Measurements from ENCODE around the gene SLC39A11.

Gene SLC39A11, protein sequence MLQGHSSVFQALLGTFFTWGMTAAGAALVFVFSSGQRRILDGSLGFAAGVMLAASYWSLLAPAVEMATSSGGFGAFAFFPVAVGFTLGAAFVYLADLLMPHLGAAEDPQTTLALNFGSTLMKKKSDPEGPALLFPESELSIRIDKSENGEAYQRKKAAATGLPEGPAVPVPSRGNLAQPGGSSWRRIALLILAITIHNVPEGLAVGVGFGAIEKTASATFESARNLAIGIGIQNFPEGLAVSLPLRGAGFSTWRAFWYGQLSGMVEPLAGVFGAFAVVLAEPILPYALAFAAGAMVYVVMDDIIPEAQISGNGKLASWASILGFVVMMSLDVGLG

GRCh38 chr17:73092523-73093135, at the start of gene SLC39A11:
Gene SLC39A11, minus strand, starts transcription at chr17:73092688. Its CDS starts 3,924 bp downstream, at chr17:73088764.
- Histone ChIP-seq H3K27ac (ENCODE audit: low read depth, low read length) (peak within 1 kb of the TSS; percentile 54), H3K4me1 (ENCODE audit: control insufficient read depth in 5 of 5, insufficient read depth in 5 of 5, low read length in 5 of 5) (peaks cover 4 to 50% (median 46%) of the 10 kb centered on the region in 5 donors), H3K9ac (ENCODE audit: low read length in 5 of 5) (peak within 1 kb of the TSS; percentile 28 to 77 (median 64)), H3K9me3 (ENCODE audit: control insufficient read depth in 5 of 5, low read length in 5 of 5) (no peaks in the 10 kb centered on the region), H3K4me3 (ENCODE audit: low read depth in 1 of 5, low read length in 5 of 5) (peak within 1 kb of the TSS; percentile 78 to 93 (median 83)), H3K36me3 (ENCODE audit: control insufficient read depth in 5 of 5, insufficient read depth in 5 of 5, low read length in 5 of 5) (peaks cover 0 to 10% (median 8%) of the 10 kb centered on the region in 5 donors), H3K27me3 (ENCODE audit: control insufficient read depth in 5 of 5, insufficient read depth in 4 of 5, low read length in 5 of 5) (no peaks in the 10 kb centered on the region)

- Histone ChIP-seq H3K4me1 (ENCODE audit: control insufficient read depth in 5 of 5, insufficient read depth in 5 of 5, low read length in 5 of 5) (peaks cover 0 to 5% (median 0%) of the 10 kb centered on the region in 5 donors), H3K27ac (ENCODE audit: low read depth, low read length) (no peak overlapping the region), H3K27me3 (ENCODE audit: control insufficient read depth in 5 of 5, insufficient read depth in 4 of 5, low read length in 5 of 5) (peaks cover 0 to 7% (median 0%) of the 10 kb centered on the region in 5 donors)
Observed at GRCh38 chr17:73141411-73141810, 48.9 kb upstream of the SLC39A11 start.

DNA sequence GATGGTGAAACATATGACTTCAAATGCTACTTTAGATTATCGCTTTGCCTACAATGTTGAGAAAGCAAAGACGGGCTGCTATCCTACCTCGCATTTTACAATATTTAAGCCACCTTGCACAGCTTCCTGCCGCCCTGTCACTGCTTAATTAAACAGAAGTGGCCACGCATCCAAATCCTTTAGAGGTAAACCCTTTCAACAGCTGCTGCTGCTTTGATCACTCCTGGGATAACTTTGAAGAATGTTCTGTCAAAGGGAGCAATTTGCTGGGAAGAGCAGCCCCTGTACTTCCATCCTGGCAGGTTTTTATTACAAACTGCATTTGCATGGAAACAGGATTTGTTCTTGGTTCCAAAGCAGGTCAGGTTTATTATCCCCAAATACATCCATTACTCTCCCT, 48.1 kb upstream of the SLC39A11 start:
- Histone ChIP-seq H3K9ac (ENCODE audit: low read length in 5 of 5) (no peak overlapping the region), H3K27ac (ENCODE audit: low read depth, low read length) (no peak overlapping the region), H3K4me3 (ENCODE audit: low read depth in 1 of 5, low read length in 5 of 5) (no peak overlapping the region), H3K4me1 (ENCODE audit: control insufficient read depth in 5 of 5, insufficient read depth in 5 of 5, low read length in 5 of 5) (peaks cover 0 to 5% (median 0%) of the 10 kb centered on the region in 5 donors), H3K36me3 (ENCODE audit: control insufficient read depth in 5 of 5, insufficient read depth in 5 of 5, low read length in 5 of 5) (no peaks in the 10 kb centered on the region), H3K9me3 (ENCODE audit: control insufficient read depth in 5 of 5, low read length in 5 of 5) (peaks cover 0 to 10% (median under 1%) of the 10 kb centered on the region in 5 donors), H3K27me3 (ENCODE audit: control insufficient read depth in 5 of 5, insufficient read depth in 4 of 5, low read length in 5 of 5) (peaks cover 0 to 7% (median 0%) of the 10 kb centered on the region in 5 donors)

More at GRCh38 chr17:73141411-73141810, 48.9 kb upstream of the SLC39A11 start:
- no peak overlapping the region for H3K4me3 ChIP-seq (ENCODE audit: low read depth in 1 of 5, low read length in 5 of 5)
- no peaks in the 10 kb centered on the region for H3K36me3 ChIP-seq (ENCODE audit: control insufficient read depth in 5 of 5, insufficient read depth in 5 of 5, low read length in 5 of 5)
- H3K9me3 ChIP-seq (ENCODE audit: control insufficient read depth in 5 of 5, low read length in 5 of 5) = peaks cover 0 to 15% (median 5%) of the 10 kb centered on the region in 5 donors
- H3K9ac ChIP-seq (ENCODE audit: low read length in 5 of 5) = no peak overlapping the region

GRCh38 chr17:73139296-73139695, 46.8 kb upstream of the SLC39A11 start:
- Histone ChIP-seq H3K4me3 (ENCODE audit: low read depth in 1 of 5, low read length in 5 of 5) (no peak overlapping the region), H3K27ac (ENCODE audit: low read depth, low read length) (no peak overlapping the region), H3K9me3 (ENCODE audit: control insufficient read depth in 5 of 5, low read length in 5 of 5) (no peaks in the 10 kb centered on the region), H3K36me3 (ENCODE audit: control insufficient read depth in 5 of 5, insufficient read depth in 5 of 5, low read length in 5 of 5) (no peaks in the 10 kb centered on the region), H3K9ac (ENCODE audit: low read length in 5 of 5) (no peak overlapping the region), H3K27me3 (ENCODE audit: control insufficient read depth in 5 of 5, insufficient read depth in 4 of 5, low read length in 5 of 5) (peaks cover 0 to 7% (median 0%) of the 10 kb centered on the region in 5 donors), H3K4me1 (ENCODE audit: control insufficient read depth in 5 of 5, insufficient read depth in 5 of 5, low read length in 5 of 5) (peaks cover 0 to 5% (median 1%) of the 10 kb centered on the region in 5 donors)

- Histone ChIP-seq H3K36me3 (ENCODE audit: control insufficient read depth in 5 of 5, insufficient read depth in 5 of 5, low read length in 5 of 5) (no peaks in the 10 kb centered on the region), H3K9me3 (ENCODE audit: control insufficient read depth in 5 of 5, low read length in 5 of 5) (no peaks in the 10 kb centered on the region), H3K9ac (ENCODE audit: low read length in 5 of 5) (no peak overlapping the region), H3K4me1 (ENCODE audit: control insufficient read depth in 5 of 5, insufficient read depth in 5 of 5, low read length in 5 of 5) (peaks cover 0 to 5% (median 3%) of the 10 kb centered on the region in 5 donors), H3K27ac (ENCODE audit: low read depth, low read length) (no peak overlapping the region), H3K4me3 (ENCODE audit: low read depth in 1 of 5, low read length in 5 of 5) (no peak overlapping the region), H3K27me3 (ENCODE audit: control insufficient read depth in 5 of 5, insufficient read depth in 4 of 5, low read length in 5 of 5) (peaks cover 0 to 7% (median 0%) of the 10 kb centered on the region in 5 donors)
Observed at GRCh38 chr17:73138541-73139138, 46.2 kb upstream of the SLC39A11 start.

GRCh38 chr17:73137376-73137775, 44.9 kb upstream of the SLC39A11 start:
- no peak overlapping the region for H3K9ac ChIP-seq (ENCODE audit: low read length in 5 of 5)

DNA sequence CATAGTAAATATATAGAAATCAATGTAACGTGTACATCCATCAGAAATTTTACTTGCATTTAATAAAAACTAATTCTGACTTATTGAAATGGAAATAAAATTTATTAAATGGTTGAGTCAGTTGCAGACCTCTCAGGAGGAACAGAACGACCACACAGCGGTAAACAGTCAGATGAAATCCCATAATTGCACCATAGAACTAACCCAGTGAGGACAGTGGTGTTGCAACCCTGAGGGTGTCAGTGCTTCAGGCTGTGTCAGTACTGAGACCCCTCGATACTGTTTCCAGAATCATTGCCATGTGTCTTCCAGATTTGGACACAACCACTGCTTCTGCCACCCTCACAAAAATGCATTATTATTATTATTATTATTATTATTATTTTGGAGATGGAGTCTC, 43.3 kb upstream of the SLC39A11 start:
- Histone ChIP-seq H3K9me3 (ENCODE audit: control insufficient read depth in 5 of 5, low read length in 5 of 5) (no peaks in the 10 kb centered on the region), H3K36me3 (ENCODE audit: control insufficient read depth in 5 of 5, insufficient read depth in 5 of 5, low read length in 5 of 5) (no peaks in the 10 kb centered on the region), H3K9ac (ENCODE audit: low read length in 5 of 5) (no peak overlapping the region), H3K4me3 (ENCODE audit: low read depth in 1 of 5, low read length in 5 of 5) (no peak overlapping the region), H3K27ac (ENCODE audit: low read depth, low read length) (no peak overlapping the region), H3K4me1 (ENCODE audit: control insufficient read depth in 5 of 5, insufficient read depth in 5 of 5, low read length in 5 of 5) (peaks cover 0 to 5% (median 3%) of the 10 kb centered on the region in 5 donors), H3K27me3 (ENCODE audit: control insufficient read depth in 5 of 5, insufficient read depth in 4 of 5, low read length in 5 of 5) (peaks cover 0 to 5% (median 0%) of the 10 kb centered on the region in 5 donors)

More at GRCh38 chr17:73137376-73137775, 44.9 kb upstream of the SLC39A11 start:
- Histone ChIP-seq H3K27me3 (ENCODE audit: control insufficient read depth in 5 of 5, insufficient read depth in 4 of 5, low read length in 5 of 5) (peaks cover 0 to 7% (median 0%) of the 10 kb centered on the region in 5 donors), H3K9me3 (ENCODE audit: control insufficient read depth in 5 of 5, low read length in 5 of 5) (no peaks in the 10 kb centered on the region), H3K36me3 (ENCODE audit: control insufficient read depth in 5 of 5, insufficient read depth in 5 of 5, low read length in 5 of 5) (no peaks in the 10 kb centered on the region), H3K4me3 (ENCODE audit: low read depth in 1 of 5, low read length in 5 of 5) (no peak overlapping the region), H3K27ac (ENCODE audit: low read depth, low read length) (no peak overlapping the region), H3K4me1 (ENCODE audit: control insufficient read depth in 5 of 5, insufficient read depth in 5 of 5, low read length in 5 of 5) (peaks cover 0 to 5% (median 3%) of the 10 kb centered on the region in 5 donors)

DNA sequence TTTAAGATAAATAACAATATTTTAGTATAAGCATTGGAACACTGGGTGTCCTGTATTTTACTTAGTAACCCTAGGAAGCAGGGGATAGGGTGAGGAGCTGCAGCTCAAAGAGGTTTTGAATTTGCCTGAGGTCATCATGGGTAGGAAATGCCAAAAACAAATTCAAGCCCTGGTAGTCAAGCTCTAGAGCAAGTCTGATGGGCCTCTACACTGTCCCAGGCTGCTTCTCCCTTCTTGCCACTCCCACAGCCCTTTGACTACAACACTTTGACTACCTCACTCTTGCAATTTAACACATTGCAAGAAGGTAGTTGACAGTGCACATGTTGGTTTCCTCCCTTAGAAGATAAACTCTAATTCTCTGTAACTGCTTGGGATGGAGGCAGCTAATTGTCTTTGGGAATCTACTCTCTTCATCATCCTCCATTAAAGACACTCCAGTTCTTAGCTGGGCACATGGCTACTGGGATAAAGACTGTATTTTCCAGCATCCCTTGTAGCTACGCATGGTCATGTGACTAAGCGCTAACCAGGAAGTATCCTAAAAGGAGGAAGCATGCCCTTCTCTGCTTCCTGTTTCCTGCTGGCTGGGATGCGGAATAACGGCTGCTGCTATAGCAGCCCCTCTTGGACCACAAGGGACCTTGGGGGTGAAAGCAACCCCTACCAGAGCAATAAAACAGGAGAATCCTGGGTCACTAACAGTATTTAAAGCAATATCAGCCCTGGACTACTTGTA, 41.6 kb upstream of the SLC39A11 start:
- no peaks in the 10 kb centered on the region for H3K27me3 ChIP-seq (ENCODE audit: control insufficient read depth in 5 of 5, insufficient read depth in 4 of 5, low read length in 5 of 5)
- H3K9ac ChIP-seq (ENCODE audit: low read length in 5 of 5) = no peak overlapping the region
- no peaks in the 10 kb centered on the region for H3K9me3 ChIP-seq (ENCODE audit: control insufficient read depth in 5 of 5, low read length in 5 of 5)
- peaks cover 0 to 5% (median 3%) of the 10 kb centered on the region in 5 donors for H3K4me1 ChIP-seq (ENCODE audit: control insufficient read depth in 5 of 5, insufficient read depth in 5 of 5, low read length in 5 of 5)
- no peak overlapping the region for H3K4me3 ChIP-seq (ENCODE audit: low read depth in 1 of 5, low read length in 5 of 5)
- H3K27ac ChIP-seq (ENCODE audit: low read depth, low read length) = no peak overlapping the region
- no peaks in the 10 kb centered on the region for H3K36me3 ChIP-seq (ENCODE audit: control insufficient read depth in 5 of 5, insufficient read depth in 5 of 5, low read length in 5 of 5)

DNA sequence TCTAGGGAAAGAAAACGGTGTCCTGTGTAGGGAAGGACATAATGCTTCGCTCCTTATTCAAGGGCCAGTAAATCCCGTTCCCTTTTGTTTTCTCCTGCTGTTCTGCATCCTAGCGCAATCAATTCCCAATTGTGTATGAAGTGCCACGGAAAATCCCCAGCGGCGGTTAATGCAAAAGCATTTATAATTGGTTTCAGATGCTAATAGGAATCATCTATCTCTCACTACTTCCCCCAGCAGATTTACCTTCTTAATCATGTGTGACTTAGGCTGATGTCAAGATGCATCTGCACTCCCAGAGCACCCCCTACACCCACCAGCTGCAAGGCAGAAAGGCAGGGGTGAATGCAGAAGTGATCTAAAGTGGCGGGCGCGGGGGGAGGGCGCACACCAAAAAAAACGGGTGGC, 39.6 kb upstream of the SLC39A11 start:
- H3K9me3 ChIP-seq (ENCODE audit: control insufficient read depth in 5 of 5, low read length in 5 of 5) = no peaks in the 10 kb centered on the region
- H3K27ac ChIP-seq (ENCODE audit: low read depth, low read length) = no peak overlapping the region
- no peak overlapping the region for H3K4me3 ChIP-seq (ENCODE audit: low read depth in 1 of 5, low read length in 5 of 5)
- H3K36me3 ChIP-seq (ENCODE audit: control insufficient read depth in 5 of 5, insufficient read depth in 5 of 5, low read length in 5 of 5) = no peaks in the 10 kb centered on the region
- H3K27me3 ChIP-seq (ENCODE audit: control insufficient read depth in 5 of 5, insufficient read depth in 4 of 5, low read length in 5 of 5) = no peaks in the 10 kb centered on the region
- H3K4me1 ChIP-seq (ENCODE audit: control insufficient read depth in 5 of 5, insufficient read depth in 5 of 5, low read length in 5 of 5) = peaks cover 0 to 3% (median 0%) of the 10 kb centered on the region in 5 donors
- H3K9ac ChIP-seq (ENCODE audit: low read length in 5 of 5) = no peak overlapping the region

Measured in subcutaneous abdominal adipose tissue (tissue), 5 donors.